Calu3 (cell line): ENCODE results near the gene TRIM47. TPM values are rescaled to one million over a fixed set of nuclear protein-coding genes. Genes with fewer than 3 reads are reported as not detected.
"Not testable (repeated sequence)": the region's sequence is repeated elsewhere in the genome, so short reads cannot be mapped to it uniquely, and the experiment has no call there.

ENCODE experiments used
- BruUV-seq: library from RNA; stranded (reverse); fragments of 400-500 nt; replicated peaks from 2 replicates; lab custom pipeline; 2021; lab: Mats Ljungman, UMichigan
- CTCF ChIA-PET: fragments of 300-600 bp; sonication (Branson Sonifier 250); formaldehyde crosslinking; loops from one replicate; lab custom pipeline; 2022; ENCODE audit warnings: antibody characterized with exemption; lab: Charles Lee
- DNase-seq: peaks from one replicate; pipeline ENCODE4 v3.0.0; 2022
- H3K27ac Mint-ChIP-seq: one replicate; pipeline ENCODE4 v1.8.0; 2022; ENCODE audit warnings: mixed read lengths; ENCODE audit not compliant: unreplicated experiment
- H3K27me3 Mint-ChIP-seq: one replicate; pipeline ENCODE4 v1.8.0; 2022; ENCODE audit warnings: mixed read lengths; ENCODE audit not compliant: unreplicated experiment
- H3K36me3 Mint-ChIP-seq: one replicate; pipeline ENCODE4 v1.8.0; 2022; ENCODE audit warnings: mild to moderate bottlenecking, moderate library complexity, mixed read lengths; ENCODE audit not compliant: insufficient read depth, unreplicated experiment
- H3K4me1 Mint-ChIP-seq: one replicate; pipeline ENCODE4 v1.8.0; 2022; ENCODE audit warnings: mild to moderate bottlenecking, low read depth, mixed read lengths; ENCODE audit not compliant: unreplicated experiment
- H3K4me3 Mint-ChIP-seq: one replicate; pipeline ENCODE4 v1.8.0; 2022; ENCODE audit warnings: mild to moderate bottlenecking, low read depth, moderate library complexity, mixed read lengths; ENCODE audit not compliant: unreplicated experiment
- H3K9me3 Mint-ChIP-seq: one replicate; pipeline ENCODE4 v1.8.0; 2022; ENCODE audit warnings: low read depth, mixed read lengths; ENCODE audit not compliant: unreplicated experiment
- CTCF ChIP-seq: fragments of 200-600 bp; IDR thresholded peaks from one replicate; pipeline ENCODE4 v1.8.0; 2022; ENCODE audit warnings: antibody characterized with exemption; ENCODE audit not compliant: unreplicated experiment
- intact Hi-C: fragments of 100-400 bp; cut with micrococcal nuclease; formaldehyde crosslinking; loops from one replicate; pipeline ENCODE4 v1.10.0; 2022; ENCODE audit not compliant: unreplicated experiment
- total RNA-seq: library from RNA; stranded (reverse); gene quantifications from 2 replicates; pipeline ENCODE4 v1.2.3, GENCODE V29; 2022

The TRIM47 gene
- total RNA-seq, 1 experiment from 2014 or later, result 54.1 TPM

GRCh38 chr17:75874323-75875181 is 3.8 kb downstream of the TRIM47 start:
- Mint-ChIP-seq H3K27ac (peak overlapping the region; percentile 83), H3K27me3 (no peaks in the 10 kb centered on the region), H3K4me1 (peaks cover 26% of the 10 kb centered on the region), H3K36me3 (peaks cover 71% of the 10 kb centered on the region), H3K9me3 (no peaks in the 10 kb centered on the region), H3K4me3 (no peak overlapping the region)
- DNase-seq, result no peak
- CTCF ChIA-PET, result interaction anchor here (1.9 kb wide), 1 partner anchor 22 kb away, joined by 7 read pairs; the partner anchor contains the start of gene TRIM65
- TF ChIP-seq CTCF, result no peak
- intact Hi-C loops, result loop anchor here (5.0 kb wide), 1 partner anchor 92 kb away; the partner anchor contains the start of gene UNK
- BruUV-seq, result no TSS peak

- Mint-ChIP-seq H3K27ac (no peak overlapping the region), H3K9me3 (no peaks in the 10 kb centered on the region), H3K27me3 (no peaks in the 10 kb centered on the region), H3K4me3 (no peak overlapping the region), H3K4me1 (peaks cover 34% of the 10 kb centered on the region), H3K36me3 (peaks cover 65% of the 10 kb centered on the region)
- no peak for TF ChIP-seq CTCF
- no TSS peak for BruUV-seq
- CTCF ChIA-PET, result no interaction called here
- intact Hi-C loops, result no loop called here
- no peak for DNase-seq
These were observed 4.6 kb downstream of the TRIM47 start for GRCh38 chr17:75873587-75874322.

GRCh38 chr17:75872434-75873351 is 5.7 kb downstream of the TRIM47 start:
- Mint-ChIP-seq H3K4me1 (peaks cover 36% of the 10 kb centered on the region), H3K36me3 (peaks cover 55% of the 10 kb centered on the region), H3K27me3 (no peaks in the 10 kb centered on the region), H3K9me3 (no peaks in the 10 kb centered on the region), H3K4me3 (no peak overlapping the region), H3K27ac (peak overlapping the region; percentile 82)
- DNase-seq, result peak; percentile 81
- TF ChIP-seq CTCF, result no peak
- CTCF ChIA-PET, result interaction anchor here (0.6 to 1.4 kb wide), 5 partner anchors 11 to 93 kb away, joined by 3 to 8 read pairs (median 5); partner anchors contain the start of genes UNC13D and WBP2
- BruUV-seq, result no TSS peak
- intact Hi-C loops, result no loop called here

- H3K27ac Mint-ChIP-seq, result peak overlapping the region; percentile 78
- CTCF ChIA-PET, result not testable (repeated sequence)
These were observed 8.2 kb downstream of the TRIM47 start for GRCh38 chr17:75870228-75870627.

More at GRCh38 chr17:75870228-75870627, 8.2 kb downstream of the TRIM47 start:
- BruUV-seq, intact Hi-C loops, H3K4me3 Mint-ChIP-seq, DNase-seq, H3K9me3 Mint-ChIP-seq, H3K27me3 Mint-ChIP-seq: not testable (repeated sequence)
- H3K36me3 Mint-ChIP-seq, result peaks cover 31% of the 10 kb centered on the region
- H3K4me1 Mint-ChIP-seq, result peaks cover 18% of the 10 kb centered on the region
